Spleen (tissue), 11 donors: ENCODE results near the gene PTPN11. TPM values are rescaled to one million over a fixed set of nuclear protein-coding genes. Genes with fewer than 3 reads are reported as not detected.

Experiments
- DNase-seq: peaks from one replicate; pipeline ENCODE4 v3.0.0-alpha.2; 2020
- H3K27ac ChIP-seq, 8 donors: fragments of 200-600 bp; sonication (generic) in 7 of 8; 1 replicate in 4 of 8; 2 replicates in 4 of 8; pipeline versions ENCODE4 v1.5.0 to v1.8.0; 2016 to 2021; ENCODE audit warnings: inconsistent platforms in 4 of 8, mild to moderate bottlenecking in 4 of 8, moderate library complexity in 1 of 8
- H3K27me3 ChIP-seq, 7 donors: fragments of 200-600 bp; sonication (generic) in 6 of 7; replicated peaks in 1 of 7; 1 replicate in 4 of 7; 2 replicates in 3 of 7; pipeline versions ENCODE4 v1.5.0 to v1.8.0; 2016 to 2021; ENCODE audit warnings: inconsistent platforms in 3 of 7, mild to moderate bottlenecking in 1 of 7
- H3K36me3 ChIP-seq, 6 donors: fragments of 200-600 bp; sonication (generic) in 5 of 6; 1 replicate in 4 of 6; 2 replicates in 2 of 6; pipeline versions ENCODE4 v1.5.0 to v1.8.0; 2016 to 2021; ENCODE audit warnings: inconsistent platforms in 2 of 6
- H3K4me1 ChIP-seq, 6 donors: fragments of 200-600 bp; sonication (generic) in 5 of 6; 1 replicate in 3 of 6; 2 replicates in 3 of 6; pipeline versions ENCODE4 v1.5.0 to v1.8.0; 2016 to 2021; ENCODE audit warnings: inconsistent platforms in 3 of 6
- H3K4me3 ChIP-seq, 8 donors: fragments of 200-600 bp; sonication (generic) in 7 of 8; 1 replicate in 4 of 8; 2 replicates in 4 of 8; pipeline versions ENCODE4 v1.5.0 to v1.8.0; 2016 to 2021; ENCODE audit warnings: inconsistent platforms in 4 of 8, mild to moderate bottlenecking in 4 of 8, moderate library complexity in 2 of 8
- H3K9me3 ChIP-seq, 8 donors: fragments of 200-600 bp; sonication (generic) in 7 of 8; 1 replicate in 4 of 8; 2 replicates in 4 of 8; pipeline versions ENCODE4 v1.5.0 to v1.8.0; 2016 to 2021; ENCODE audit warnings: inconsistent platforms in 4 of 8
- CTCF ChIP-seq, 11 experiments: fragments of 200-600 bp in 7 of 11; fragments of 450-650 bp in 4 of 11; sonication (generic) in 4 of 11; IDR thresholded peaks in 8 of 11; conservative IDR thresholded peaks in 3 of 11; 1 replicate in 7 of 11; 2 replicates in 4 of 11; pipeline versions ENCODE4 v1.4.0 to v1.8.0; 2016 to 2021; ENCODE audit warnings: antibody characterized with exemption in 11 of 11, inconsistent platforms in 4 of 11, mild to moderate bottlenecking in 1 of 11
- POLR2A ChIP-seq, 3 donors: fragments of 450-650 bp; IDR thresholded peaks; one replicate each; pipeline ENCODE4 v1.5.1; 2017; ENCODE audit warnings: antibody characterized with exemption in 3 of 3, mild to moderate bottlenecking in 1 of 3
- POLR2AphosphoS5 ChIP-seq, 3 donors: sonication (generic); formaldehyde crosslinking; IDR thresholded peaks; one replicate each; pipeline ENCODE4 v1.5.1; 2017; ENCODE audit warnings: antibody characterized with exemption in 3 of 3
- WGBS, 5 donors: extraction: QIAGEN DNeasy Blood & Tissue Kit in 3 of 5; methylation state at CpG; one replicate each; pipeline versions ENCODE4 v1.1.5 to v1.1.7; 2013 to 2018; 5-methylcytosine and 5-hydroxymethylcytosine counted together
- intact Hi-C: fragments of 100-400 bp; cut with DNase I; formaldehyde crosslinking; loops from one replicate; pipeline ENCODE4 v1.15.0; 2023; ENCODE audit warnings: low total_unique reads
- polyA plus RNA-seq, 3 donors: library from polyadenylated mRNA; stranded (reverse); fragments of 200-250 nt; gene quantifications; one replicate each; pipeline ENCODE4 v1.2.1, GENCODE V29; 2013
- total RNA-seq, 7 donors: library from RNA; depleted of rRNA in 3 of 7; stranded (reverse); fragments of >200 nt in 3 of 7; fragmentation: NEBNext Ultra II Directional in 4 of 7; extraction: Animal tissue kit (Norgen Biotek cat#: 25700) in 4 of 7; gene quantifications; one replicate each; pipeline versions ENCODE4 v1.1.0 to v1.2.1, GENCODE V29; 2016 to 2021
- donor health status: healthy with polysubstance abuse.
- donor health status: DM: no; HTN: no; CAD: no; lungs with moderate emphysema.
- donor health status: DM: no; HTN: no; CAD: no.
- donor health status: Bipolar disorder and iron deficiency.
- donor health status: healthy.
- donor health status: DM: no; HTN: no; CAD: no.
- donor health status: DM: yes; HTN: yes; CAD: no.

PTPN11 gene
- total and polyA plus RNA-seq, 10 donors, result 12.1 to 71.8 (median 61.5) TPM

GRCh38 chr12:112374166-112374740 lies 44.5 kb upstream of the PTPN11 start:
- TF ChIP-seq POLR2A (IDR thresholded peaks at IDR 0.05), result no peak
- no peak for TF ChIP-seq CTCF (IDR thresholded peaks at IDR 0.05 in 8 of 11, conservative IDR thresholded peaks at IDR 0.05 in 3 of 11)
- no peak for TF ChIP-seq POLR2AphosphoS5 (IDR thresholded peaks at IDR 0.05)
- no peak for DNase-seq
- intact Hi-C loops, result no loop called here
- H3K27me3 ChIP-seq, result no peaks in the 10 kb centered on the region
- H3K4me3 ChIP-seq, result no peak overlapping the region
- H3K4me1 ChIP-seq, result peaks cover 0 to 18% (median 2%) of the 10 kb centered on the region in 6 donors
- H3K9me3 ChIP-seq, result no peaks in the 10 kb centered on the region
- H3K36me3 ChIP-seq, result no peaks in the 10 kb centered on the region
- WGBS, 5 donors, result 87 to 94% (median 92%) methylated on average over 3 of the region's 3 CpGs
- no peak overlapping the region for H3K27ac ChIP-seq

- intact Hi-C loops, result no loop called here
- peaks cover under 1 to 27% (median 8%) of the 10 kb centered on the region in 6 donors for H3K4me1 ChIP-seq
- no peaks in the 10 kb centered on the region for H3K36me3 ChIP-seq
- no peaks in the 10 kb centered on the region for H3K9me3 ChIP-seq
- no peak for TF ChIP-seq POLR2A (IDR thresholded peaks at IDR 0.05)
- no peak for TF ChIP-seq POLR2AphosphoS5 (IDR thresholded peaks at IDR 0.05)
- TF ChIP-seq CTCF (IDR thresholded peaks at IDR 0.05 in 8 of 11, conservative IDR thresholded peaks at IDR 0.05 in 3 of 11), result no peak
- no peak overlapping the region for H3K27ac ChIP-seq
- no peak overlapping the region for H3K4me3 ChIP-seq
- WGBS, 5 donors, result 88 to 94% (median 92%) methylated on average over 5 of the region's 5 CpGs
- H3K27me3 ChIP-seq, result no peaks in the 10 kb centered on the region
- no peak for DNase-seq
Observed at GRCh38 chr12:112375105-112375504, 43.6 kb upstream of the PTPN11 start.

GRCh38 chr12:112380663-112381405 lies 37.9 kb upstream of the PTPN11 start:
- WGBS, 5 donors, result 53 to 71% (median 58%) methylated on average over 27 to 34 of the region's 34 CpGs
- Histone ChIP-seq H3K4me3 (peak overlapping the region; percentile 62 to 100 (median 93)), H3K9me3 (no peaks in the 10 kb centered on the region), H3K4me1 (peaks cover 11 to 40% (median 26%) of the 10 kb centered on the region in 6 donors), H3K27me3 (no peaks in the 10 kb centered on the region), H3K36me3 (no peaks in the 10 kb centered on the region), H3K27ac (peak overlapping the region in 5 of 8 donors; percentile 89 to 92 (median 91))
- TF ChIP-seq POLR2A (IDR thresholded peaks at IDR 0.05) (no peak), CTCF (IDR thresholded peaks at IDR 0.05 in 8 of 11, conservative IDR thresholded peaks at IDR 0.05 in 3 of 11) (no peak), POLR2AphosphoS5 (IDR thresholded peaks at IDR 0.05) (no peak)
- peak; percentile 76 for DNase-seq
- intact Hi-C loops, result no loop called here

- 0 to 30% (median 1%) methylated on average over 19 to 33 of the region's 33 CpGs for WGBS, 5 donors
- Histone ChIP-seq H3K27me3 (no peaks in the 10 kb centered on the region), H3K9me3 (no peaks in the 10 kb centered on the region), H3K4me1 (peaks cover 11 to 40% (median 26%) of the 10 kb centered on the region in 6 donors), H3K27ac (peak overlapping the region; percentile 68 to 92 (median 89)), H3K36me3 (no peaks in the 10 kb centered on the region), H3K4me3 (peak overlapping the region; percentile 62 to 100 (median 93))
- intact Hi-C loops, result no loop called here
- DNase-seq, result no peak
- TF ChIP-seq POLR2AphosphoS5 (IDR thresholded peaks at IDR 0.05) (no peak), POLR2A (IDR thresholded peaks at IDR 0.05) (no peak), CTCF (IDR thresholded peaks at IDR 0.05 in 8 of 11, conservative IDR thresholded peaks at IDR 0.05 in 3 of 11) (no peak)
Observed at GRCh38 chr12:112381406-112381882, 37.3 kb upstream of the PTPN11 start.
